ENCODE measurements around the gene PRELID3B. TPM values are rescaled to one million over a fixed set of nuclear protein-coding genes. Genes with fewer than 3 reads are reported as not detected.
A peak's percentile ranks its signal among the peaks of the same experiment; 100 is the strongest.
"Not testable (repeated sequence)": the region's sequence is repeated elsewhere in the genome, so short reads cannot be mapped to it uniquely, and the experiment has no call there.

The PRELID3B gene
- total RNA-seq, 1 experiment from 2014 or later: 108 TPM

DNA sequence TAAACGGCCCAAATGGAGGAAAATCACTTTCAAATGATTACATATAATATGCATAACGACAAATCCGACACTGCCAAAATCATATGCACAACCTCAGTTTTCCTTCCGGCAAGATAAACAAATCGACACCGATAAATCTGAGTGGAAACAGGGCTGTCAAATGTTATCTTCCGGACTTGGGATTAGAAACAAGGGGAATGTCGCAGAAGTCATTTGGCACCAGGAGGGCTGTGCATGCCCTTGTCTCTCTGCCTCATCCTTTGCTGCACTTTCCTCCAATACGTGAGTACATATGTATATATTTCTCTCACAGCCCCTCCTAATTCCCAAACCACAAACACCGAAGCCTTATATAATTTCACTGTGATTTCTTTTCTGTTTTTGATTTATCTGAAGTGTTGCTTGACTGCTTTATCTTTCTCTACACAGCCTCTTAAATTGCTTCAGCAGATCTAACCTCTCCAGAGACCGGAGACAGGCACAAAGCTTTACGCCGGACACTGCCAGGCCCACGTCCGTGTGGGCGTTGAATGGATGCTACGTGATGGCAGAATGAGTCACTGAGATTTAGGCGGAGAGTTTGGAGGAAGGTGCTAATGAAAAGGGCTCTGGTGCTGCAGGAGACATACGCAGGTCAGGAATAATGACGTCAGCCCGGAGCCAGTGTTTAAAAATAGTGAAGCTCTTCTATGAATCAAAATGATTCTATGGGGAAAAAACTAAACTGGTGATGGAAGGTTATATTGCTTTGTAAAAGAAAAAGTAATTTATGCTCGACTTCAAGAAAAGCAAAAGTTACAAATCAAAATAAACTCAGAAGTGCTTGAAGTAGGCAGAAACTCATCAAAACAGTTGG, 21.0 kb upstream of the PRELID3B start:
- peak; percentile 82 for DNase-seq (ENCODE audit: low read depth, low spot score)
- in situ Hi-C loops (cut with HindIII; ENCODE audit: low pct_unique_long_range_greater_than_20kb, low sequenced_read_pairs): no loop called here

DNA sequence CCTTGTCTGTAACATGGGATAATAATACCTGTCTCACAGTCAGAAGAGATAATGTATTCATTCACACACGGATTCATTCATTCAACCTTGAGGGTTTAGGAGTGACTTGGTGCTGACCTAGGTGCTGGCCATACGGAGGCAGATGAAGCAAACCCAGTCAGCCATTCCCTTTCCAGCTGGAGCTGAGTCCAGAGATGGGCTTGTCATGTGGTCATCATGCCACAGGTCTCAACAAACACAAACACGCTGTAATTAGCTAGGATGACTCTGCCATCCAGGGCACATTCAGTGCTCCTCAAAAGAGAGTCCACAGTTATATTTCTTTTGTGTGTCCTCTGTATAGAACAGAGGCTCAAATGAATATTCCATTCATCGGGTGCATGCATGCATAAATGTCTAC, 19.5 kb upstream of the PRELID3B start:
- no peak for DNase-seq (ENCODE audit: low read depth, low spot score)
- in situ Hi-C loops (cut with HindIII; ENCODE audit: low pct_unique_long_range_greater_than_20kb, low sequenced_read_pairs): no loop called here

DNA sequence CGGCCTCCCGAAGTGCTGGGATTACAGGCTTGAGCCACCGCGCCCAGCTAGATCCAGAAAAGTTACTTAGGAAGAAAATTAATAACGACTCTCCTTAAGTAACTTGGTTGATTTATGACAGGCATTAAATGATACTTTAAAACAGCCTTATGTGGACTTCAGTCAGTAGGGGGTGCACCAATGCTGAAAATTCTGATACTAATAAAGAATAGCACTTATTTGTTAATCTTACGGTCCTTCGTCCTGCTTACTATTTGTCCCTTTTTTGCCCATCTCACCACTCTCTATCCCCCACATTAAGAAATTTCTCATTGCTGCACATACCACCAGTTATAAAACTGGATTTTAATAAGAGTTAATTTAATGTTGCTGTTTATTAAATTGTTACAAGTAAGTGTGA, 12.7 kb upstream of the PRELID3B start:
- DNase-seq (ENCODE audit: low read depth, low spot score): peak; percentile 47
- in situ Hi-C loops (cut with HindIII; ENCODE audit: low pct_unique_long_range_greater_than_20kb, low sequenced_read_pairs): no loop called here

DNA sequence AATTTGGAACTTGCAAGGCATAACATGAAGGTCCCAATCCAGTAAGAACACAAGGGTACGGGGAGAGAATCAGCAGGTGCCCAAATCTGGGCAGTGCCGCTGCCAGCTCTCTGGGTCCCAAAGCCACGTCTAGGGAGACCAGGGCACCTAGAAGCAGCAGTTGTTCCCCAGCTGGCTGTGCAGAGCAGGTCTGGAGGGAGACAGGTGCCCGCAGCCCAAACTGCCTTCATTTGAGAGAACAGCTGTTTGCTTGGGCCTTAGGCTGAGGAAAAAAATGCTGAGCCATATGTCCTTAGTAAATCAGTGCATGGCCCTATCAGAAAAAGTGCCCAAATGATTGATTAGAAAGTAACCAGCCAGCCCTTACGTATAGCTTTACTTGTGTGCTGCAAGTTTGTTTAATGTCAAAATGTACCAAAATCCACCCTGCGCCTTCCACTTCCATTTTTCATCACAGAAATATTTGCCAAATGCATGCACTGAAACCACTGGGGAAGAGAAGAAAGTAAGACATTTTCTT, 9.1 kb upstream of the PRELID3B start:
- in situ Hi-C loops (cut with HindIII; ENCODE audit: low pct_unique_long_range_greater_than_20kb, low sequenced_read_pairs): no loop called here
- no peak for DNase-seq (ENCODE audit: low read depth, low spot score)

DNA sequence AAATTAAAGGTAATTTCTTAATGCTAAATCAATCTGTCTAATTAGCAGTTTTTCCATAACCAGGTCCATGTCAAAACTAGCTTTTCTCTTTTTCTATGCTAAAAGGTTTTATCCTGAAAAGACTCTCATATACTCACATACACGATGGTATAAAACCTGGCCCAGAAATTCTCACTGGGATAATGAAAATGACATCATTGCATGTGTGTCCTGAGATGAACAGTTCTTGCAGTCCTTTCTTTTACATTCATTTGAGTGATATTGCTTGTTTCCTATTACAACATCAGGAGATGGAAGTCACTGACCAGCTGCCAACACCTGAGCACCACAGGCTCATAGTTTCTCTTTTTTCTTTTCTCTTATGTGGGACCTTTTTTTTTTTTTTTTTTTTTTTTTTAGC, 7.9 kb upstream of the PRELID3B start:
- no peak for DNase-seq (ENCODE audit: low read depth, low spot score)
- in situ Hi-C loops (cut with HindIII; ENCODE audit: low pct_unique_long_range_greater_than_20kb, low sequenced_read_pairs): no loop called here

DNA sequence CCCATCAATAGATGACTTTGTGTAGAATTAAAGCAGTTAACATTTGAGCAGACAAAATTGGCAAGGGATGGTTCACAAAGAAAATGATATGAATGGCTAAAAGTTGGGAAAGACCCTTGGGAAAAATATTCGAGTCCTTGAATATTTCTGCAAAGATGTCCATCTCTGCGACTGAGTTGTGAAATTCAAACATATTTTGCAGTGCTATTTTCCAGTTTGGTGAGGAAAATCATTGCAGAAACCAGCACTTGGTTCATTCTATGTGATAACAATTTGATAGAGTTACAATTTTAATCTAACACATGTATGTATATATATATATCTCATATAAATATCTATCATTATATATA, 6.1 kb upstream of the PRELID3B start:
- in situ Hi-C loops (cut with HindIII; ENCODE audit: low pct_unique_long_range_greater_than_20kb, low sequenced_read_pairs): no loop called here
- DNase-seq (ENCODE audit: low read depth, low spot score): no peak

DNA sequence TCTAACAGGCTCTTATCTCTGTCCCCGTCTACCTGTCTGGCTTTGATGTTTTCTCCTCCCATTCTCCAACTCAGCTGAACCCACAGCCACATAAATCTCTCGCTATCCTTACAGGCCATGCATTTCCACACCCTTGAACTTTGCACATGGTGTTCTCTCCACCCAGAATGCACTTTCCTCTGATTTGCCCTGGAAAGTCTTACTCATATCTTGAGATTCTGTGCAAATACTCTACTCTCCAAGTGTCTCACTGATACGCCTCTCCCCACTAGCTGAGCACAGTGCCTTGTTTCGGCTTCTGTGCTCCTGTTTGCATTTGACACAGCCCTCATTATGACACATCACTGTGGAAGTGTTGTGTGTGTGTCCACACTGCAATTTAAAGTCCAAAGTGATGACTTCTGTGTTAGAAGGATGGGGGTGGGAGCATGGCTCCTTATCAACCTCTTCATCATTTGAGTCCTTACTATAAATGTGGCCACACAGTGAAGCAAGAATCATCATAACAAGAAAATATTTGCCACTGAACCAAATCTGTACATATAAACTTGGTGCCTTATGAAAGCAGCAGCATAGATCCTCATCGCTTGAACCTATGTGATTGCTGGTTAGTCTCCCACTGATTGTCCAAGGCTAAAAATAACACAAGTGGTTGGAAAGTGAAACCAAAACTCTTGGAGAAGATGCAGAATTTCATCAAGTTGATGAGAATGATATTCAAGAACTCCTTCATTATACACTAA, 5.5 kb upstream of the PRELID3B start:
- DNase-seq (ENCODE audit: low read depth, low spot score): no peak
- in situ Hi-C loops (cut with HindIII; ENCODE audit: low pct_unique_long_range_greater_than_20kb, low sequenced_read_pairs): no loop called here

DNA sequence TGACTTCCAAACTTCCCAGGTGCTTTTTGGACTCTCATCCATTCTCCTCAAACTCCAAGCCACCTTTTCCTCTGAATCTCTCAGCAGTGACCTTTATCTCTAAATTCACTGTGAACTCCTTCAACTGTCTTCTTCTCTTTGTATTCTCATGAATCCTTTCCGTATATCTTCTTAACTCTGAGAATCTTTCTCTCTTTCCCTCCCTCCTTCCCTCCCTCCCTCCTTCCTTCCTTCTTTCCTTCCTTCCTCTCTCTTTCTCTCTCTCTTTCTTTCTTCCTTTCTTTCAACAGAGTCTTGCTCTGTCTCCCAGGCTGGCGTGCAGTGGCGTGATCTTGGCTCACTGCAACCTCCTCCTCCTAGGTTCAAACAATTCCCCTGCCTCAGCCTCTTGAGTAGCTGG, 4.3 kb upstream of the PRELID3B start:
- in situ Hi-C loops (cut with HindIII; ENCODE audit: low pct_unique_long_range_greater_than_20kb, low sequenced_read_pairs): no loop called here
- DNase-seq (ENCODE audit: low read depth, low spot score): no peak

DNA sequence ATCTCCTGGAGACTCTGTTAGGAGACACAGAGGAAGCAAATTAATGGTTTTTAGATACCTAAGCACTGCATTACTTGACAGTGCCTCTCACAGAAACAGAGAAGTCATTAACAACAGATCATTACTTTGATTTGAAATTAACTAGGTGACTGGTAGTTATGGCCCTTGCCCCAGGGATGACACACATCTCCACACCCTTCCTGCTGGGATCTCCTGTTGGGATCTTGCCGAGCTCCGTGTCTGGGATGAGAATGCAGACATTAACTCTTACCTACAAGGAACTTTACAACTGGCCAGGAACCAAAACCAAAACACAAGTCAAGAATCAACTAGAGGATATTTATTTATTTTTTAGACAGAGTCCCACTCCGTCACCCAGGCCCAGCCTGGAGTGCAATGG, 2.2 kb upstream of the PRELID3B start:
- in situ Hi-C loops (cut with HindIII; ENCODE audit: low pct_unique_long_range_greater_than_20kb, low sequenced_read_pairs): no loop called here
- DNase-seq (ENCODE audit: low read depth, low spot score): no peak

DNA sequence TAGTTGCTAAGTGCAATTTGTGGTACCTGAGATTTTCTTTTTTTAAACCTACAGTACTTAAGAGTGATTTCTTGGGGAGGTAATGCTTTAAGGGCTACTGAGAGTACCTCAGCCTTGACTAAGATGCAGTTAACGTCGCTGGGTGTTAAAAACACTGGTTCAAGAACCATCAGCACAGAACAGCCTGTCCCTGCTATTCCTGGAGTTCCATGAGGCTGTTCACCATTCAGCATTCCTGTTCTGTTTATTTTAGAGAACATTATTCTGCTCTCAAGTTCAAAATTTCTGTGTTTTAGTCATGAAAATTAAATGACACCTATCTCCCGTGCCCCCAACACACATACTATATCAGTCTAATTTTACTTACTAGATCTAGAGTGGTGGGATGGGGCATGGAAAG, 1.7 kb upstream of the PRELID3B start:
- in situ Hi-C loops (cut with HindIII; ENCODE audit: low pct_unique_long_range_greater_than_20kb, low sequenced_read_pairs): no loop called here
- no peak for DNase-seq (ENCODE audit: low read depth, low spot score)

DNA sequence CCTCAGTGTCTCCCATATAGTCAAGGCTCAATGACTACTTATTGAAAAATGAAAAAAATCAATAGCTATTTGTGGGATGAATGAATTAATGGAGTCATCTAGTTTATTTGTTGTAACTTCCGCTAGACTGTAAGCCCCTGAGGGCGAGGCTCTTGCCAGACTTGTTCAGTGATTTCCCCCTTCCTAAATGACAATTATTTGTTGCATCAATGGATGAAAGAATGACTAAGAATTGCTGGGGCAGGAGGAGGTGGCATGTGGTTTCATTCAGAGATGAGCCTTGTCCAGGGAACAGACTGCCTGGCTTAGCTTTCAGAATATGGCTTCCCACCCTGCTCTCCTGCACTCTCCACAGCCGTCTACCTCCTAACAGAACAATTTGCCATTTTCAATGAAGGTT, 1.1 kb upstream of the PRELID3B start:
- no peak for DNase-seq (ENCODE audit: low read depth, low spot score)
- in situ Hi-C loops (cut with HindIII; ENCODE audit: low pct_unique_long_range_greater_than_20kb, low sequenced_read_pairs): no loop called here

DNA sequence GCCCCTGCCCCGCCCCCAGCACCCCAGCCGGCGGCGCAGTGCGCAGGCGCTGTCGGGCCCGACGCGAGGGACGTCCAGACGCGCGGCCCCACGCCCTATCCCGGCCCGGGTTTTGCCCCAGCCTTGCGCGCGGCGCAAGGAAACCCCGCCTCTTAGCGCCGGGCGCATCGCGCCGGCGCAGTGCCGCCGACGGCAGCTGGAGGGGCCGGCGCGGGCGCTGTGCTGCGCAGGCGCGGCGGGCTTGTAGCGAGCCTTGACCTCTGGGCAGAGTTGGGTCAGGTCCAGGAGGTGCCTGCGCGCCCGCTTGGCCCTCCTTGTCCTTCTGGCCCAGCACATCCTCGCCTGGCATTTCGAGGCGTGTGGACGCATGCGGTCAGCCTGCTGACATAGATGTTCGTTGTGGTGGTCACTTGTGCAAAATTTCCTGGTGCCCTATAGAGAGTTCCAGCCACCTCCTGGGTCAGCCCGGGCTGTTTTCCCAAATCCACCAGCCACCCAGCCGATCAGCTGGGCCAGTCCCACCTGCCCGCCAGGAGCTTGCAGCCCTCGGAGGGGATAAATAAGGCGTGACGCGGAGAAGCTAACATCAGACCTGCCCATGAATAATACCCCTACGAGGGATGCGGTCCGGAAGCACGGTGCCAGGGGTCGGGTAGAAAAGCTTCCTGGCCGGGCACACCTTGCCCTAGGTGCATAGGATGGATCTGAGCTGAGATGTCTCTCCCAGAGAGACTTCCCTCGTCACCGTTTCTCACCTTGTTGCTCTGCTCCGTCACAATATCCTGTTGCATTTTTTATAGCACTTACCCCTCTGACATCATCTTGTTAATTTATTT, 428 bp upstream of the PRELID3B start:
- DNase-seq (ENCODE audit: low read depth, low spot score): peak; percentile 93
- in situ Hi-C loops (cut with HindIII; ENCODE audit: low pct_unique_long_range_greater_than_20kb, low sequenced_read_pairs): no loop called here

DNA sequence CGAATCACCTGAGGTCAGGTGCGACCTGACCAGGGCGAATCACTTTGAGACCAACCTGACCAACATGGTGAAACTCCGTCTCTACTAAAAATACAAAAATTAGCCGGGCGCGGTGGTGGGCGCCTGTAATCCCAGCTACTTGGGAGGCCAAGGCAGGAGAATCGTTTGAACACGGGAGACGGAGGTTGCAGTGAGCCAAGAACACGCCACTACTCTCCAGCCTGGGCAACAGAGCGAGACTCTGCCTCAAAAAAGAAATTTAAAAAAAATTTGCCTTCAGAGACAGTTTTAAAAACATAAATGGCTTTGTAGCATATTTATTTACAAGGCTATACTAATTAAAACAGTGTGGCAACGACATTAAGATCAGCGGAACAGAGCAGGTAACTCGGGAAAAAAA, 1.1 kb downstream of the PRELID3B start:
- DNase-seq (ENCODE audit: low read depth, low spot score); in situ Hi-C loops (cut with HindIII; ENCODE audit: low pct_unique_long_range_greater_than_20kb, low sequenced_read_pairs): not testable (repeated sequence)

DNA sequence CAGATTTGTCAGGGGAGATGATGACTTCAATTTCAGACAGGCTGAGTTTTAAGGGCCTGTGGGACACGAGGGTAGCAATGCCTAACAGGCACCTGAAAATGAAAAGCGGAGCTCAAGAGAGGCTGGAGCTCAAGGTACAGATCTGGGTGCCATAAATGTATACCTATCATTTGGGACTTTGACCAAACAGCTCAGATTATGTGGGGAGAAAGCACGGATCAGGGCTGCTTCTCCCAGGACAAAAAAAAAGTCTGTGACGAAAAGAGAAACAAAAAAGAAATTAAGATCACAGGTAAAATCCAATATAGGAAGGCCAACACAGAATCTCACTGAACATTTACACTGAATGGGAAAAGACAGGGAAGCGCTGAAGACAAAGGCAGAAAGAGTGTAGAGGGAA, 1.9 kb downstream of the PRELID3B start:
- in situ Hi-C loops (cut with HindIII; ENCODE audit: low pct_unique_long_range_greater_than_20kb, low sequenced_read_pairs): no loop called here
- no peak for DNase-seq (ENCODE audit: low read depth, low spot score)

DNA sequence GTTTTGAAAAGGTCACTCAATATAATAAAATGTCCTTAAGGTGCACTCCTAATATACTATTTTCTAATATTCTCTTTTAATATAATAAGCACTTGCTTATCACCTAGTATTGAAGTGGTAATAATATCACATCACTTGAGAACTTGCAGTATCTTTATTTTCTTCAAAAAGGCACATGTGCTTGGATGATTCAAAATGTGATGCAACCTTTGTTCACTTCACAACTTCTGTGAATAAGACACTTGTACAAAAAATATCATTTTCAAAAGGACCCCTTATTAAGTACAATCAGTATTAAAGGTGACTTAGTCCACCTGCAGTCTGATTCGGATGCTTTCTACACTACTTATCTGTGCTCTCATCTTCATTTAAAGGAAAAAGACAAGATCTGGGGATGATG, 3.4 kb downstream of the PRELID3B start:
- in situ Hi-C loops (cut with HindIII; ENCODE audit: low pct_unique_long_range_greater_than_20kb, low sequenced_read_pairs): no loop called here
- no peak for DNase-seq (ENCODE audit: low read depth, low spot score)

DNA sequence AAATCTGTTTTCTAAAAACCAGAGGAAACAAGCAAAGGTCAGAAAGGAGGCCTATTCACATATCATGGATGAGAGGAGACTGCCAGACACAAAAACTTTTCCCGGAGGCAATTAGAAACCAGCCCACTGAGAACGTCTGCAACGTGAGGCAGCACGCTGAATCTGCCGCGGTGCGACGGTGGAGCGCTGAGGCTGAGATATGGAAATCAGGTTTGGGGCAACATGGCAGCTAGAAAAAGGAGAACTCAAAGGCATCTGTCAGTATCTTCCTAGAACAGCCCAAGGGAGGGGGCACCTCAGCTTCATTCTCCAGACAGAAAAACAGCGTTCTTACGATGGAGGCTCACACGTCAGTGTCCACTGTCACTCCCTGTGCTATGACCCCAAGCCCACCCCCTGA, 5.2 kb downstream of the PRELID3B start:
- in situ Hi-C loops (cut with HindIII; ENCODE audit: low pct_unique_long_range_greater_than_20kb, low sequenced_read_pairs): no loop called here
- no peak for DNase-seq (ENCODE audit: low read depth, low spot score)

DNA sequence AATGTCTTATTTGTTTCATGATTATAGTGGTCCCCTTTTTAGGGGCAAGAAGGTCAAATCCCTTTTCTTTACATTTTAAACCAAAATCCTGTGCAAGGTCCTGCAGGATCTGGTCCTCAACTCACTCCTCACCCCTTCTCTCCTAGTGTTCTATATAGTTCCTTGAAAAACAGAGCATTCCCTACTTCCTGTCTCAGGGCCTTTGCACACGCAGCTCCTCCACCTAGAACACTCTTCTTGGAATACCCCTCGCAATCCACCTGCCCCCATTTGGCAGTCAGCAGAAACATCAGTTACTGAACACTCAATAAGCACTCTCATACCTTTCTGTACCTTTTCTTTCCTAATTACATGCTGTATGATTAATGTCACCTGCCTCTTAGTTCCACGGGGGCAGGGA, 7.2 kb downstream of the PRELID3B start:
- no peak for DNase-seq (ENCODE audit: low read depth, low spot score)
- in situ Hi-C loops (cut with HindIII; ENCODE audit: low pct_unique_long_range_greater_than_20kb, low sequenced_read_pairs): no loop called here

DNA sequence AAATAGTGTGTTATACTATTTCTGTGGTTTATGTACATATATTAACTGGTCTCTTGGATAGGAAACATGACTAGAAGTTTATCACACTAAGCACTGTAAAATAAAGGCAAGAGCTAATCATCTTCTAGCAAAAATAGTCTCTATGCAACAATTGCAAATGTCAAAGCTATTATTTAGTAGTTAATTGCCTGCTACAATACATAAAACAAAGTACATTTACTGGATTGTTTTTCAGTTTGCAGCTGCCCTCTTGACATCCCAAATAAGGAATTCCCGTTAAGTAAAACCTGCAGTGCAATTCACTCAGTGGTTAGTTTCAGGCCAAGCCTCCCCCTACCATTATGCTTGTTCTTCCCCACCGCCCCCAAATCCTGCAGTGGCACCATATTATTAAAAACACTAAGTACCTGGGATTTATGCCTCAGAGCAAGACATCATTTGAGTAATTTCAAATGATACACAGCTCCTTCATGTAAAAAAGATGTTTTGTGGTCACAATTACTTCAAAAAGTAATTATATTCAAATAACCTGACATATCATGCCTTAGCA, 8.9 kb downstream of the PRELID3B start:
- DNase-seq (ENCODE audit: low read depth, low spot score): no peak
- in situ Hi-C loops (cut with HindIII; ENCODE audit: low pct_unique_long_range_greater_than_20kb, low sequenced_read_pairs): no loop called here

Data from SK-MEL-5 (cell line).